Right renal pelvis (tissue), 4 donors: ENCODE measurements around the gene UBAP2L. TPM values are rescaled to one million over a fixed set of nuclear protein-coding genes. Genes with fewer than 3 reads are reported as not detected.
"Not testable (repeated sequence)": the region's sequence is repeated elsewhere in the genome, so short reads cannot be mapped to it uniquely, and the experiment has no call there.

Source experiments
- DNase-seq, 4 donors: peaks; one replicate each; pipeline ENCODE4 v3.0.0-alpha.2; 2013; ENCODE audit warnings: low read depth in 4 of 4, low spot score in 3 of 4, missing footprints in 1 of 4
- polyA plus RNA-seq, 4 donors: library from polyadenylated mRNA; unstranded; fragments of 120-200 nt; gene quantifications; one replicate each; pipeline ENCODE4 v1.2.1, GENCODE V29; 2013; ENCODE audit not compliant: insufficient read length in 4 of 4

UBAP2L gene
- polyA plus RNA-seq, 4 donors = 168 to 180 (median 176) TPM

- DNase-seq = no peak
Measured at GRCh38 chr1:154301582-154301981, 80.8 kb downstream of the UBAP2L start.

GRCh38 chr1:154304664-154305337 lies 84.0 kb downstream of the UBAP2L start:
- no peak for DNase-seq

- DNase-seq = no peak
Measured at GRCh38 chr1:154306151-154306550, 85.4 kb downstream of the UBAP2L start.

GRCh38 chr1:154307670-154308270 lies 87.0 kb downstream of the UBAP2L start:
- DNase-seq = not testable (repeated sequence)

GRCh38 chr1:154309136-154309535 lies 88.4 kb downstream of the UBAP2L start:
- DNase-seq = not testable (repeated sequence)

GRCh38 chr1:154312229-154313065 lies 91.7 kb downstream of the UBAP2L start:
- DNase-seq = not testable (repeated sequence)

GRCh38 chr1:154313066-154313356 lies 92.3 kb downstream of the UBAP2L start:
- DNase-seq = no peak

- DNase-seq = not testable (repeated sequence)
Measured at GRCh38 chr1:154314226-154314625, 93.5 kb downstream of the UBAP2L start.

- DNase-seq = no peak
Measured at GRCh38 chr1:154316704-154317103, 95.9 kb downstream of the UBAP2L start.

GRCh38 chr1:154318386-154318785 lies 97.6 kb downstream of the UBAP2L start:
- no peak for DNase-seq

Other genes starting within 250 kb of the UBAP2L start
- 100 to 1,000 TPM; 106 to 122 (median 113) TPM for gene JTB, start 243.3 kb upstream of the UBAP2L start, polyA plus RNA-seq
- 100 to 1,000 TPM; 155 to 169 (median 160) TPM for gene RAB13, start 234.6 kb upstream of the UBAP2L start, polyA plus RNA-seq
- gene RPS27, start 230.2 kb upstream of the UBAP2L start, polyA plus RNA-seq = 1,000 to 10,000 TPM; 2,530 to 3,078 (median 2,700) TPM
- under 1 TPM; 0.03 to 0.09 (median 0.05) TPM for gene NUP210L, start 65.9 kb upstream of the UBAP2L start, polyA plus RNA-seq
- 100 to 1,000 TPM; 262 to 286 (median 278) TPM for gene TPM3, start 28.9 kb upstream of the UBAP2L start, polyA plus RNA-seq
- gene CFAP141, start 14.6 kb upstream of the UBAP2L start, polyA plus RNA-seq = not detected
- gene HAX1, start 51.7 kb downstream of the UBAP2L start, polyA plus RNA-seq = 10 to 100 TPM; 83.4 to 87.2 (median 85.3) TPM
- under 1 TPM in 2 of 4 donors, not detected in 2; 0.10 to 0.37 TPM for gene AQP10, start 100.1 kb downstream of the UBAP2L start, polyA plus RNA-seq
- gene ATP8B2, start 104.6 kb downstream of the UBAP2L start, polyA plus RNA-seq = 10 to 100 TPM; 25.9 to 28.0 (median 26.5) TPM
- 1 to 10 TPM; 6.5 to 8.1 (median 6.7) TPM for gene IL6R, start 184.4 kb downstream of the UBAP2L start, polyA plus RNA-seq